PC-9 (cell line): Measurements from ENCODE around the gene LAMA3. TPM values are rescaled to one million over a fixed set of nuclear protein-coding genes. Genes with fewer than 3 reads are reported as not detected.

Experiments used
- BruUV-seq: library from RNA; stranded (reverse); fragments of 400-500 nt; replicated peaks from 2 replicates; lab custom pipeline; 2021; lab: Mats Ljungman, UMichigan
- CTCF ChIA-PET: fragments of 300-600 bp; sonication (Branson Sonifier 250); formaldehyde crosslinking; loops from one replicate; lab custom pipeline; 2022; ENCODE audit warnings: antibody characterized with exemption; lab: Charles Lee
- POLR2A ChIA-PET: fragments of 300-600 bp; sonication (Branson Sonifier 250); formaldehyde crosslinking; loops from one replicate; lab custom pipeline; 2022; ENCODE audit warnings: antibody characterized with exemption; ENCODE audit not compliant: unreplicated experiment; lab: Charles Lee
- DNase-seq, 2 experiments: peaks; one replicate each; pipeline versions ENCODE4 v3.0.0 to v3.0.0-alpha.2; 2015 to 2022; ENCODE audit warnings: mixed read lengths in 1 of 2
- H2AFZ ChIP-seq: fragments of 200-600 bp; sonication (generic); 2 replicates; pipeline ENCODE4 v1.8.1; 2017; ENCODE audit warnings: antibody characterized with exemption
- H3F3A ChIP-seq: fragments of 200-600 bp; sonication (generic); 2 replicates; pipeline ENCODE4 v1.8.1; 2017; ENCODE audit warnings: antibody characterized with exemption, mild to moderate bottlenecking, low read depth; ENCODE audit not compliant: insufficient read depth
- H3K27ac ChIP-seq: fragments of 200-600 bp; sonication (generic); 2 replicates; pipeline ENCODE4 v1.6.1; 2016; ENCODE audit warnings: mixed run types
- H3K27me3 ChIP-seq: fragments of 200-600 bp; sonication (generic); 2 replicates; pipeline ENCODE4 v1.6.1; 2016; ENCODE audit warnings: low read depth, mixed run types; ENCODE audit not compliant: insufficient read depth
- H3K36me3 ChIP-seq: fragments of 200-600 bp; sonication (generic); 2 replicates; pipeline ENCODE4 v1.6.1; 2016; ENCODE audit warnings: low read depth, mixed run types
- H3K4me1 ChIP-seq: fragments of 200-600 bp; sonication (generic); replicated peaks from 2 replicates; pipeline ENCODE4 v1.6.1; 2016; ENCODE audit warnings: mixed run types; ENCODE audit not compliant: insufficient read depth
- H3K4me2 ChIP-seq: fragments of 200-600 bp; sonication (generic); 2 replicates; pipeline ENCODE4 v1.6.1; 2017; ENCODE audit warnings: mixed run types
- H3K4me3 ChIP-seq: fragments of 200-600 bp; sonication (generic); 2 replicates; pipeline ENCODE4 v1.6.1; 2016; ENCODE audit warnings: mixed run types
- H3K79me2 ChIP-seq: fragments of 200-600 bp; sonication (generic); 2 replicates; pipeline ENCODE4 v1.6.1; 2017; ENCODE audit warnings: low read depth, mixed run types
- H3K9me2 ChIP-seq: fragments of 200-600 bp; sonication (generic); 2 replicates; pipeline ENCODE4 v1.8.1; 2017; ENCODE audit warnings: mild to moderate bottlenecking; ENCODE audit not compliant: insufficient read depth
- H3K9me3 ChIP-seq: fragments of 200-600 bp; sonication (generic); 2 replicates; pipeline ENCODE4 v1.8.1; 2016; ENCODE audit warnings: low read depth; ENCODE audit not compliant: insufficient read depth
- H4K20me1 ChIP-seq: fragments of 200-600 bp; sonication (generic); 2 replicates; pipeline ENCODE4 v1.8.1; 2017; ENCODE audit not compliant: insufficient read depth
- EZH2 ChIP-seq: fragments of 200-600 bp; sonication (generic); IDR thresholded peaks from 2 replicates; pipeline ENCODE4 v1.8.0; 2017; ENCODE audit warnings: antibody characterized with exemption, low read depth
- intact Hi-C: fragments of 100-400 bp; cut with micrococcal nuclease; formaldehyde crosslinking; loops from one replicate; pipeline ENCODE4 v1.10.0; 2022; ENCODE audit not compliant: unreplicated experiment
- total RNA-seq: library from RNA; stranded (reverse); gene quantifications from 2 replicates; pipeline ENCODE4 v1.2.3, GENCODE V29; 2021
- TF ChIP-seq, protein P1 (sequence below): fragments of 200-600 bp; sonication (generic); conservative IDR thresholded peaks from 2 replicates; pipeline ENCODE4 v1.6.1; 2017; ENCODE audit warnings: mixed run types, antibody characterized with exemption, mild to moderate bottlenecking, moderate library complexity

Gene LAMA3
- total RNA-seq, 1 experiment from 2014 or later: 44.4 TPM

DNA sequence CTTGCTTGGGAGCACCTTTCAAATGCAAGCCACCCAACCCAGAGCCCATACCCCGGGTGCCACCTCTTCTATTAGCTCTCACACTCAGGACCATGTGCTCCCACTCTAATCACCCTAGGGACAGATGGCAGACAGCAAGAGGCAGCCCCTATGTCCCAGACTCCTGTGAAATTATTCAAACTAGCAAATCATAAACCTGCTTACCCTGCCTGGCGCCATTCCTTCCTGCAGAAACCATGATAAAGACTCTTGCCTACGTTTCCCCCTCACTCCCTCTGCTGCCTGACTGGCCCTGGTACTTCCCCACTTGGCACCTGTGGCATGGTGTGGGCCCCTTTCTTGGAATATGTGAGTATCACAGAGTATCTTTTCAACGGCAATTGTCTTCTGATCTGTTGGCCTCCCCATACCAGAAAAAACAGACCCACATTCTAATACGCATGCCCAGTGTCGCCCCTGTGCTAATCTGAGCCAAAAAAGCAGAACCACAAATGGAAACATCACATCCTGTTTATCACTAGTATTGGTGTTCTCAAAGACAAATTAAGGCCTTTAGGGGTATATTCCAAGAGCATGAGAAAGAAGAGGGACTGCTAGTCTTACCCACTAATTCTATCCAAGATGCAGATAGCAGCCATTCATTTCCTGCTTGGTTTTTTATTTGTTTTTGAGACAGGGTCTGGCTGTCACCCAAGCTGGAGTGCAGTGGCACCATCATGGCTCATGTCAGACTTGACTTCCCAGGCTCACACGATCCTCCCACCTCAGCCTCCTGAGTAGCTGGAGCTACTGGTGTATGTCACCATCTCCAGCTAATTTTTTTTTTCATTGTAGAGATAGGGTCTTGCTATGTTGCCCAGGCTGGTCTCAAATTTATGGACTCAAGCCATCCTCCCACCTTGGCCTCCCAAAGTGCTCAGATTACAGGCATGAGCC lies 281.2 kb downstream of the LAMA3 start:
- H3K36me3 ChIP-seq: no peaks in the 10 kb centered on the region
- no peak for DNase-seq
- BruUV-seq: no TSS peak
- TF ChIP-seq, protein P1, sequence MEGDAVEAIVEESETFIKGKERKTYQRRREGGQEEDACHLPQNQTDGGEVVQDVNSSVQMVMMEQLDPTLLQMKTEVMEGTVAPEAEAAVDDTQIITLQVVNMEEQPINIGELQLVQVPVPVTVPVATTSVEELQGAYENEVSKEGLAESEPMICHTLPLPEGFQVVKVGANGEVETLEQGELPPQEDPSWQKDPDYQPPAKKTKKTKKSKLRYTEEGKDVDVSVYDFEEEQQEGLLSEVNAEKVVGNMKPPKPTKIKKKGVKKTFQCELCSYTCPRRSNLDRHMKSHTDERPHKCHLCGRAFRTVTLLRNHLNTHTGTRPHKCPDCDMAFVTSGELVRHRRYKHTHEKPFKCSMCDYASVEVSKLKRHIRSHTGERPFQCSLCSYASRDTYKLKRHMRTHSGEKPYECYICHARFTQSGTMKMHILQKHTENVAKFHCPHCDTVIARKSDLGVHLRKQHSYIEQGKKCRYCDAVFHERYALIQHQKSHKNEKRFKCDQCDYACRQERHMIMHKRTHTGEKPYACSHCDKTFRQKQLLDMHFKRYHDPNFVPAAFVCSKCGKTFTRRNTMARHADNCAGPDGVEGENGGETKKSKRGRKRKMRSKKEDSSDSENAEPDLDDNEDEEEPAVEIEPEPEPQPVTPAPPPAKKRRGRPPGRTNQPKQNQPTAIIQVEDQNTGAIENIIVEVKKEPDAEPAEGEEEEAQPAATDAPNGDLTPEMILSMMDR: no peak
- TF ChIP-seq EZH2: no peak
- no peak overlapping the region for H3K4me3 ChIP-seq
- no peaks in the 10 kb centered on the region for H3K27me3 ChIP-seq
- no peaks in the 10 kb centered on the region for H3K4me1 ChIP-seq
- H3K27ac ChIP-seq: no peak overlapping the region
- H4K20me1 ChIP-seq: no peaks in the 10 kb centered on the region
- intact Hi-C loops: no loop called here
- ChIA-PET CTCF (no interaction called here), POLR2A (no interaction called here)
- H2AFZ ChIP-seq: no peak overlapping the region
- H3F3A ChIP-seq: no peaks in the 10 kb centered on the region
- H3K79me2 ChIP-seq: no peaks in the 10 kb centered on the region
- H3K9me3 ChIP-seq: no peaks in the 10 kb centered on the region
- no peak overlapping the region for H3K4me2 ChIP-seq
- H3K9me2 ChIP-seq: no peaks in the 10 kb centered on the region

DNA sequence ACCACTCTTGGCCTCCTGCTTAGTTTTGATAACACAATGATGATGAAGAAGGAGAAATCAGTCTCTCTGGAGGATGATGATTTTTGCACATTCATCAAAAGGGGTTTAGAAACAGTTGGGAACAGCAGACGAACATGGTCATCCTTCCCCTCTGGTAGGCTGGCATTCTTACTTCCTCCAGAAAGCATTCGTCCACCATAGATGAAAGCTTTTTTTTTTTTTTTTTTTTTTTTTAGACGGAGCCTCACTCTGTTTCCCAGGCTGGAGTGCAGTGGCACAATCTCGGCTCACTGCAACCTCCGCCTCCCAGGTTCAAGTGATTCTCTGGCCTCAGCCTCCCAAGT lies 281.8 kb downstream of the LAMA3 start:
- TF ChIP-seq EZH2: no peak
- TF ChIP-seq, protein P1: no peak
- no peaks in the 10 kb centered on the region for H3K79me2 ChIP-seq
- no peaks in the 10 kb centered on the region for H3F3A ChIP-seq
- no peaks in the 10 kb centered on the region for H3K27me3 ChIP-seq
- no TSS peak for BruUV-seq
- ChIA-PET CTCF (no interaction called here), POLR2A (no interaction called here)
- no peak for DNase-seq
- no peak overlapping the region for H3K27ac ChIP-seq
- no peaks in the 10 kb centered on the region for H4K20me1 ChIP-seq
- no peak overlapping the region for H3K4me2 ChIP-seq
- intact Hi-C loops: no loop called here
- H3K36me3 ChIP-seq: no peaks in the 10 kb centered on the region
- no peak overlapping the region for H2AFZ ChIP-seq
- H3K4me1 ChIP-seq: no peaks in the 10 kb centered on the region
- H3K9me3 ChIP-seq: no peaks in the 10 kb centered on the region
- no peak overlapping the region for H3K4me3 ChIP-seq
- no peaks in the 10 kb centered on the region for H3K9me2 ChIP-seq

DNA sequence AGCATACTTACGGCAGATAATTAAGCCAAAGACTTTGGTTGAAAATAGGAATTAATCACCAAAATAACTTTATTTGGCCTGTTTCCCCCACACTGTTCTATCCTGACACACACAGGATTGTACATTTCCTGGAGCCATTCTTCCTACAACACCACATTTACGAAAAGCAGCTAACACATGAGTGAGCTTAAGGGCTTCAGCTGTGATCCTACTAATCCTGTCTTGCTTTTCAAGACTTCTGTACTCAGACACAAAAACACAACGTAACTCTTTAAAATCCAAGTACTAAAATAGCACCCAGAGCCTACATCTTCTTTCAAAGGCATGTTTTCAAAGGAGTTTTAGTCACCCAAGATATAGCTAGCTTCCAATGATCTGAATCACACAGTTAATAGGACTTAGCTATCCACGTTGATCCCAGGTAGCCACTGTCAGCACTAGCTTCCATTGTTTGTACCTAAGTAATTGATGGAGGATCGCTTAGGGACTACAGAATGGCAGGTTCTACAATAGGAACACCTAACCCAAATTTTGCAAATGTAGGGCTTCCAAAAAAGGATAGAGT lies 282.5 kb downstream of the LAMA3 start:
- H3K4me1 ChIP-seq: no peaks in the 10 kb centered on the region
- no peaks in the 10 kb centered on the region for H3K79me2 ChIP-seq
- BruUV-seq: no TSS peak
- H4K20me1 ChIP-seq: no peaks in the 10 kb centered on the region
- H3F3A ChIP-seq: no peaks in the 10 kb centered on the region
- ChIA-PET POLR2A (no interaction called here), CTCF (no interaction called here)
- H3K36me3 ChIP-seq: no peaks in the 10 kb centered on the region
- H3K9me3 ChIP-seq: no peaks in the 10 kb centered on the region
- TF ChIP-seq, protein P1: no peak
- no peak for TF ChIP-seq EZH2
- DNase-seq: no peak
- intact Hi-C loops: no loop called here
- no peak overlapping the region for H3K27ac ChIP-seq
- no peaks in the 10 kb centered on the region for H3K9me2 ChIP-seq
- no peak overlapping the region for H3K4me3 ChIP-seq
- no peak overlapping the region for H3K4me2 ChIP-seq
- H2AFZ ChIP-seq: no peak overlapping the region
- no peaks in the 10 kb centered on the region for H3K27me3 ChIP-seq
